Hepatocyte (in vitro differentiated cells): ENCODE results near the gene NOTCH1. TPM values are rescaled to one million over a fixed set of nuclear protein-coding genes. Genes with fewer than 3 reads are reported as not detected.

Source experiments
- DNase-seq: peaks from one replicate; pipeline ENCODE4 v3.0.0-alpha.2; 2016; ENCODE audit warnings: low spot score
- H2AFZ ChIP-seq: fragments of 200-600 bp; sonication (generic); 2 replicates; pipeline ENCODE4 v1.6.0; 2016; ENCODE audit warnings: antibody characterized with exemption, mild to moderate bottlenecking
- H3K27ac ChIP-seq: fragments of 200-600 bp; sonication (generic); 2 replicates; pipeline ENCODE4 v1.5.1; 2016; ENCODE audit warnings: mild to moderate bottlenecking
- H3K27me3 ChIP-seq: fragments of 200-600 bp; sonication (generic); 2 replicates; pipeline ENCODE4 v1.6.1; 2016
- H3K36me3 ChIP-seq: fragments of 200-600 bp; sonication (generic); replicated peaks from 2 replicates; pipeline ENCODE4 v1.5.1; 2016; ENCODE audit warnings: low read depth; ENCODE audit not compliant: insufficient read depth
- H3K4me1 ChIP-seq: fragments of 200-600 bp; sonication (generic); 2 replicates; pipeline ENCODE4 v1.5.1; 2016; ENCODE audit warnings: mild to moderate bottlenecking, moderate library complexity; ENCODE audit not compliant: insufficient read depth
- H3K4me2 ChIP-seq: fragments of 200-600 bp; sonication (generic); 2 replicates; pipeline ENCODE4 v1.6.0; 2016
- H3K4me3 ChIP-seq: fragments of 200-600 bp; sonication (generic); 2 replicates; pipeline ENCODE4 v1.5.1; 2016; ENCODE audit warnings: mild to moderate bottlenecking
- H3K79me2 ChIP-seq: fragments of 200-600 bp; sonication (generic); 2 replicates; pipeline ENCODE4 v1.6.0; 2017; ENCODE audit warnings: mild to moderate bottlenecking
- H3K9me2 ChIP-seq: fragments of 200-600 bp; sonication (generic); replicated peaks from 2 replicates; pipeline ENCODE4 v1.6.0; 2017; ENCODE audit warnings: mild to moderate bottlenecking; ENCODE audit not compliant: insufficient read depth
- H3K9me3 ChIP-seq: fragments of 200-600 bp; sonication (generic); 2 replicates; pipeline ENCODE4 v1.5.1; 2016; ENCODE audit warnings: low read depth, mild to moderate bottlenecking
- H4K20me1 ChIP-seq: fragments of 200-600 bp; sonication (generic); 2 replicates; pipeline ENCODE4 v1.6.0; 2016; ENCODE audit warnings: mild to moderate bottlenecking; ENCODE audit not compliant: insufficient read depth, poor library complexity, severe bottlenecking
- CTCF ChIP-seq: fragments of 200-600 bp; sonication (generic); IDR thresholded peaks from 2 replicates; pipeline ENCODE4 v1.5.1; 2016; ENCODE audit warnings: antibody characterized with exemption, mild to moderate bottlenecking; ENCODE audit not compliant: poor library complexity
- EZH2 ChIP-seq: fragments of 200-600 bp; sonication (generic); IDR thresholded peaks from 2 replicates; pipeline ENCODE4 v1.6.1; 2016; ENCODE audit warnings: antibody characterized with exemption, mild to moderate bottlenecking, borderline replicate concordance
- EZH2phosphoT487 ChIP-seq: fragments of 200-600 bp; sonication (generic); IDR thresholded peaks from one replicate; pipeline ENCODE4 v1.6.1; 2018; ENCODE audit warnings: antibody characterized with exemption, mild to moderate bottlenecking, low read depth, moderate library complexity; ENCODE audit not compliant: unreplicated experiment, severe bottlenecking
- WGBS: methylation state at CpG from one replicate; pipeline ENCODE4 v1.1.6; 2016; ENCODE audit warnings: low lambda C conversion rate; ENCODE audit errors: missing lambda C conversion rate; 5-methylcytosine and 5-hydroxymethylcytosine counted together
- polyA plus RNA-seq: library from polyadenylated mRNA; unstranded; fragments of >200 nt; fragmentation: Nextera tagmentation; extraction: Ambion mirVana; gene quantifications from 2 replicates; pipeline ENCODE4 v1.2.1, GENCODE V29; 2016
- total RNA-seq: library from RNA; depleted of rRNA; stranded (reverse); fragments of >200 nt; gene quantifications from 2 replicates; pipeline ENCODE4 v1.2.3, GENCODE V29; 2014

Gene NOTCH1
- total and polyA plus RNA-seq, 2 experiments from 2014 or later, result 5.3 to 6.5 TPM

GRCh38 chr9:136570191-136570845 lies 24.5 kb upstream of the NOTCH1 start:
- no peaks in the 10 kb centered on the region for H3K9me2 ChIP-seq
- H2AFZ ChIP-seq, result no peak overlapping the region
- WGBS, result 87% methylated on average over 18 of the region's 18 CpGs
- no peaks in the 10 kb centered on the region for H4K20me1 ChIP-seq
- no peaks in the 10 kb centered on the region for H3K9me3 ChIP-seq
- peaks cover 47% of the 10 kb centered on the region for H3K4me1 ChIP-seq
- no peak for DNase-seq
- no peak overlapping the region for H3K4me2 ChIP-seq
- no peaks in the 10 kb centered on the region for H3K79me2 ChIP-seq
- no peak for TF ChIP-seq EZH2
- no peak for TF ChIP-seq CTCF
- TF ChIP-seq EZH2phosphoT487, result no peak
- no peaks in the 10 kb centered on the region for H3K27me3 ChIP-seq
- H3K36me3 ChIP-seq, result no peaks in the 10 kb centered on the region
- H3K27ac ChIP-seq, result no peak overlapping the region
- H3K4me3 ChIP-seq, result no peak overlapping the region

GRCh38 chr9:136569526-136570148 lies 23.8 kb upstream of the NOTCH1 start:
- Histone ChIP-seq H3K4me2 (no peak overlapping the region), H3K79me2 (no peaks in the 10 kb centered on the region), H3K36me3 (no peaks in the 10 kb centered on the region), H3K27me3 (no peaks in the 10 kb centered on the region), H3K9me3 (no peaks in the 10 kb centered on the region), H4K20me1 (no peaks in the 10 kb centered on the region), H3K27ac (no peak overlapping the region), H2AFZ (no peak overlapping the region), H3K4me3 (no peak overlapping the region), H3K9me2 (no peaks in the 10 kb centered on the region), H3K4me1 (peaks cover 54% of the 10 kb centered on the region)
- TF ChIP-seq EZH2phosphoT487, result no peak
- no peak for TF ChIP-seq CTCF
- no peak for TF ChIP-seq EZH2
- 96% methylated on average over 10 of the region's 10 CpGs for WGBS
- no peak for DNase-seq

- H3K4me2 ChIP-seq, result no peak overlapping the region
- no peaks in the 10 kb centered on the region for H3K36me3 ChIP-seq
- WGBS, result 74% methylated on average over 22 of the region's 24 CpGs
- no peak overlapping the region for H2AFZ ChIP-seq
- no peak for TF ChIP-seq EZH2phosphoT487
- no peak for TF ChIP-seq EZH2
- no peak for TF ChIP-seq CTCF
- no peaks in the 10 kb centered on the region for H3K27me3 ChIP-seq
- no peaks in the 10 kb centered on the region for H3K79me2 ChIP-seq
- no peaks in the 10 kb centered on the region for H4K20me1 ChIP-seq
- H3K4me1 ChIP-seq, result peaks cover 54% of the 10 kb centered on the region
- H3K9me2 ChIP-seq, result no peaks in the 10 kb centered on the region
- no peak overlapping the region for H3K4me3 ChIP-seq
- no peak overlapping the region for H3K27ac ChIP-seq
- DNase-seq, result no peak
- H3K9me3 ChIP-seq, result no peaks in the 10 kb centered on the region
Measured at GRCh38 chr9:136568288-136569081, 22.6 kb upstream of the NOTCH1 start.
